ENCODE data around the gene SV2C. TPM values are rescaled to one million over a fixed set of nuclear protein-coding genes. Genes with fewer than 3 reads are reported as not detected.

Gene SV2C
- total RNA-seq, 1 donor from 2014 or later, result 0.15 TPM

DNA sequence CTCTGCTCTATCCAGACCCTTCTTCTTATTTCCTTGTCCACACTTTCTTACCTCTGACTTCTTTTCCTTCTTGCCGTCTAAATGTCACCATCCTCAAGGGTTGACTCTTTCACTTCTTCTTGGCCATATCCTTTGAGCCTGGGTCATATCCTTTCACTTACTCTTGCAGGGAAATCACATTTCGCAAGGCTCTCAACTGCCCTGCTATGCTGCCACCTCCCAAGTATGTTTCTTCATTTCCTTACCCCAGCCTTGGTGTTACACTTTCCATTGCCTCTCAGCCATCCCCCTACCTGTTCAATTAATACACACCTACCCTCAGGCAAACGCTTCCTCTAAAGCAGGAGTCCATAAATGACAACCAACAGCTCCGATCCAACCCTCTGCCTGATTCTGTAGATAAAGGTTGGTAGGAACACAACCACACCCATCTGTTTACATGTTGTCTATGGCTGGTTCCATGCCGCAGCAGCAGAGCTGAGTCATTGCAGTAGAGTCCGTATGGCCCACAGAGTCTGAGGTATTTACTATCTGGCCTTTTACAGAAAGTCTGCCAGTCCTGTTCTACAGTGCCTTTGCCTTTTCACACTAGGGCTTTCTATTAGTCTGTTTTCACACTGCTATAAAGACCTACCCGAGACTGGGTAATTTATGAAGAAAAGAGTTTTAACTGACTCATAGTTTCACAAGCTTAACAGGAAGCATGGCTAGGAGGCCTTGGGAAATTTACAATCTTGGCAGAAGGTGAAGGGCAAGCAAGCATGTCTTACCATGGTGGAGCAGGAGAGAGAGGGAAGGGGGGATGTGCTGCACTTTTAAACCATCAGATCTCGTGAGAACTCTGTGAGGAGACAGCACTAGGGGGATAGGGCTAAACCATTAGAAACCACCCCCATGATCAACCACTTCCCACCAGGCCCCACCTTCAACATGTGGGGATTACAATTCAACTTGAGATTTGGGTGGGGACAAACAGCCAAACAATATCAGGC, 97.9 kb downstream of the SV2C start:
- Mint-ChIP-seq H3K27me3 (ENCODE audit: insufficient read depth, low read depth) (peaks cover 2% of the 10 kb centered on the region), H3K36me3 (peaks cover 4% of the 10 kb centered on the region), H3K27ac (no peak overlapping the region), H3K9me3 (peaks cover 5% of the 10 kb centered on the region), H3K4me3 (no peak overlapping the region), H3K4me1 (no peaks in the 10 kb centered on the region)
- Histone ChIP-seq H3F3A (ENCODE audit: low read depth) (no peaks in the 10 kb centered on the region), H3K4me1 (no peaks in the 10 kb centered on the region), H2AFZ (replicated peaks) (no peak overlapping the region), H3K9me3 (ENCODE audit: low read depth) (no peaks in the 10 kb centered on the region), H3K4me3 (no peak overlapping the region), H3K27me3 (no peaks in the 10 kb centered on the region), H3K27ac (no peak overlapping the region), H3K4me2 (no peak overlapping the region), H3K9ac (no peak overlapping the region), H3K79me2 (ENCODE audit: low read depth) (no peaks in the 10 kb centered on the region), H3K36me3 (no peaks in the 10 kb centered on the region), H4K20me1 (ENCODE audit: low read depth) (no peaks in the 10 kb centered on the region)
- TF ChIP-seq EZH2phosphoT487 (IDR thresholded peaks at IDR 0.05) (no peak), EZH2 (IDR thresholded peaks at IDR 0.05) (no peak)
- TF ChIP-seq, protein P1, sequence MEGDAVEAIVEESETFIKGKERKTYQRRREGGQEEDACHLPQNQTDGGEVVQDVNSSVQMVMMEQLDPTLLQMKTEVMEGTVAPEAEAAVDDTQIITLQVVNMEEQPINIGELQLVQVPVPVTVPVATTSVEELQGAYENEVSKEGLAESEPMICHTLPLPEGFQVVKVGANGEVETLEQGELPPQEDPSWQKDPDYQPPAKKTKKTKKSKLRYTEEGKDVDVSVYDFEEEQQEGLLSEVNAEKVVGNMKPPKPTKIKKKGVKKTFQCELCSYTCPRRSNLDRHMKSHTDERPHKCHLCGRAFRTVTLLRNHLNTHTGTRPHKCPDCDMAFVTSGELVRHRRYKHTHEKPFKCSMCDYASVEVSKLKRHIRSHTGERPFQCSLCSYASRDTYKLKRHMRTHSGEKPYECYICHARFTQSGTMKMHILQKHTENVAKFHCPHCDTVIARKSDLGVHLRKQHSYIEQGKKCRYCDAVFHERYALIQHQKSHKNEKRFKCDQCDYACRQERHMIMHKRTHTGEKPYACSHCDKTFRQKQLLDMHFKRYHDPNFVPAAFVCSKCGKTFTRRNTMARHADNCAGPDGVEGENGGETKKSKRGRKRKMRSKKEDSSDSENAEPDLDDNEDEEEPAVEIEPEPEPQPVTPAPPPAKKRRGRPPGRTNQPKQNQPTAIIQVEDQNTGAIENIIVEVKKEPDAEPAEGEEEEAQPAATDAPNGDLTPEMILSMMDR (IDR thresholded peaks at IDR 0.05), result no peak
- DNase-seq (ENCODE audit: low spot score), result no peak

DNA sequence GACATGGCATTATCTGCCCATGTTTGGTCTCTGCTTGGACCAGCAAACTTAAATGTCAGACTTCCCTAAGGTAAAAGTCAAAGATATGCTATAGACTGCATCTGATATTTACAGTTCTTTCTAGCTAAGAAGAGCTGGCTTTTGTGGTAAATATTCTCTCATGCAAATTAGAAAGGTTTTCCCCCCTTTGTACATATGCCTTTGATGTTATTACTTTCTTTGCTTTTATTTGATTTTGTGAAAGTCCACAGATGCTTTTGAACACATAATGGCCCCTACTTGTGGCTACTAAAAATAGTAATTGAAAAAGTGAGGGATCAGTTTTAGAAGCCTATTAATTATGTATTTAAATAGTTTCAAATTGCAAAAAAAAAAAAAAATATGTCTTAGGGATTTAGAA, 104.2 kb downstream of the SV2C start:
- Mint-ChIP-seq H3K4me3 (no peak overlapping the region), H3K9me3 (peaks cover 5% of the 10 kb centered on the region), H3K4me1 (no peaks in the 10 kb centered on the region), H3K36me3 (peaks cover 5% of the 10 kb centered on the region), H3K27ac (no peak overlapping the region), H3K27me3 (ENCODE audit: insufficient read depth, low read depth) (peaks cover 2% of the 10 kb centered on the region)
- Histone ChIP-seq H3K36me3 (no peaks in the 10 kb centered on the region), H3K79me2 (ENCODE audit: low read depth) (no peaks in the 10 kb centered on the region), H3K4me1 (no peaks in the 10 kb centered on the region), H3K4me2 (no peak overlapping the region), H3K4me3 (no peak overlapping the region), H3K9me3 (ENCODE audit: low read depth) (no peaks in the 10 kb centered on the region), H3K9ac (no peak overlapping the region), H3F3A (ENCODE audit: low read depth) (no peaks in the 10 kb centered on the region), H4K20me1 (ENCODE audit: low read depth) (no peaks in the 10 kb centered on the region), H3K27me3 (no peaks in the 10 kb centered on the region), H2AFZ (replicated peaks) (no peak overlapping the region), H3K27ac (no peak overlapping the region)
- TF ChIP-seq EZH2 (IDR thresholded peaks at IDR 0.05) (no peak), EZH2phosphoT487 (IDR thresholded peaks at IDR 0.05) (no peak)
- TF ChIP-seq, protein P1 (IDR thresholded peaks at IDR 0.05), result no peak
- DNase-seq (ENCODE audit: low spot score), result no peak

DNA sequence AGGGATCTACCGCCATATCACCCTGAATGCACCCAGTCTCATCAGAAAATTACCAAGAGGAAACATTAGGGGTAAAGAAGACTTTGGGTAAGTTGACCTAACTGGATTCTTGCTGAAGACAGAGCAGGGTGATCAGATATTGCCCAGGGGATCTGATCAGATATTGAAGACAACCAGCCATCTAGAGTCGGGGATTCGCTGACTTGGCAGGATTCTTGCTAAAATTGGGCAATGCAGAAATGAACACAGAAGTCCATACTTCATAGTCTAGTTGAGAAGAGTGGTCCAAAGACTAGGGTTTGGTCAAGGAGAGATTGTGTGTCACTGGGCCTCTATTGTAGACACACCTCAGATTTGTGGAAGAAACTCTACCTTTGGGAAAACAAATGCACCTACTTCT, 107.2 kb downstream of the SV2C start:
- H2AFZ ChIP-seq (replicated peaks), result no peak overlapping the region
- H3K36me3 ChIP-seq, result no peaks in the 10 kb centered on the region
- H3K4me3 ChIP-seq, result no peak overlapping the region
- Mint-ChIP-seq H3K27ac (no peak overlapping the region), H3K36me3 (peaks cover 5% of the 10 kb centered on the region), H3K4me1 (peaks cover 11% of the 10 kb centered on the region), H3K9me3 (peaks cover 5% of the 10 kb centered on the region), H3K4me3 (no peak overlapping the region), H3K27me3 (ENCODE audit: insufficient read depth, low read depth) (no peaks in the 10 kb centered on the region)
- no peaks in the 10 kb centered on the region for H3K4me1 ChIP-seq
- no peak overlapping the region for H3K9ac ChIP-seq
- no peaks in the 10 kb centered on the region for H3K9me3 ChIP-seq (ENCODE audit: low read depth)
- no peak overlapping the region for H3K27ac ChIP-seq
- no peak for DNase-seq (ENCODE audit: low spot score)
- no peaks in the 10 kb centered on the region for H3K27me3 ChIP-seq
- no peak for TF ChIP-seq EZH2 (IDR thresholded peaks at IDR 0.05)
- no peaks in the 10 kb centered on the region for H4K20me1 ChIP-seq (ENCODE audit: low read depth)
- no peak overlapping the region for H3K4me2 ChIP-seq
- H3K79me2 ChIP-seq (ENCODE audit: low read depth), result no peaks in the 10 kb centered on the region
- H3F3A ChIP-seq (ENCODE audit: low read depth), result no peaks in the 10 kb centered on the region

DNA sequence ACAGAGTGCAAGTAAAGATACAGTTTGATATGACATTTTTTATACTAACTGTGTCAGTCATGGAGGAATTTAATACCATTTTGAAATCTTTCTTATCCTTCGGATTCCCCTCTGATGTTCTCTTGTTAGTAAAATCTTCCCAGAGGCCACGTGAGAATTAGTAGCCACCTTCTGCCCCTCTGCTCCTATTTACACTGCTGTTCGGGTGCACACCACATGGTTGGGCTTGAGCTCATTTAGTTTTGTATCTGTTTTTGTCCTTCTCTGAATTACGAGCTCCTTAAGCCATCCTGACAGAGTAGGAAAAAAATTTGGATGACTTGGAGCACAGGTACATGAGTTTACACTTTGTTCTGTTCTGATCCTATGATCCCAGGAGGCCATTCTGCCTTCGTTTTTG, 109.7 kb downstream of the SV2C start:
- no peak overlapping the region for H3K27ac Mint-ChIP-seq
- H3K9me3 Mint-ChIP-seq, result no peaks in the 10 kb centered on the region
- Histone ChIP-seq H3K4me3 (no peak overlapping the region), H3K36me3 (no peaks in the 10 kb centered on the region), H3K4me2 (no peak overlapping the region), H3K9ac (no peak overlapping the region), H3F3A (ENCODE audit: low read depth) (no peaks in the 10 kb centered on the region), H3K27me3 (no peaks in the 10 kb centered on the region), H4K20me1 (ENCODE audit: low read depth) (no peaks in the 10 kb centered on the region), H2AFZ (replicated peaks) (no peak overlapping the region), H3K27ac (no peak overlapping the region), H3K4me1 (no peaks in the 10 kb centered on the region), H3K9me3 (ENCODE audit: low read depth) (no peaks in the 10 kb centered on the region), H3K79me2 (ENCODE audit: low read depth) (no peaks in the 10 kb centered on the region)
- H3K36me3 Mint-ChIP-seq, result no peaks in the 10 kb centered on the region
- no peak overlapping the region for H3K4me3 Mint-ChIP-seq
- no peak for DNase-seq (ENCODE audit: low spot score)
- no peaks in the 10 kb centered on the region for H3K27me3 Mint-ChIP-seq (ENCODE audit: insufficient read depth, low read depth)
- H3K4me1 Mint-ChIP-seq, result peaks cover 11% of the 10 kb centered on the region
- TF ChIP-seq EZH2phosphoT487 (IDR thresholded peaks at IDR 0.05) (no peak), EZH2 (IDR thresholded peaks at IDR 0.05) (no peak)
- TF ChIP-seq, protein P1 (IDR thresholded peaks at IDR 0.05), result no peak
